Osteoblast (primary cell): ENCODE measurements around the gene CHPF. TPM values are rescaled to one million over a fixed set of nuclear protein-coding genes. Genes with fewer than 3 reads are reported as not detected.

Experiments
- DNase-seq: peaks from one replicate; pipeline ENCODE4 v3.0.0; 2011; ENCODE audit warnings: low spot score, mixed read lengths; ENCODE audit not compliant: insufficient read length; ENCODE audit errors: missing footprints
- H2AFZ ChIP-seq: 2 replicates; pipeline ENCODE4 v1.6.0; 2011; ENCODE audit warnings: mild to moderate bottlenecking, low read length
- H3K27ac ChIP-seq: 2 replicates; pipeline ENCODE4 v1.5.1; 2011; ENCODE audit warnings: mild to moderate bottlenecking, low read depth, low read length, moderate library complexity
- H3K27me3 ChIP-seq: 2 replicates; pipeline ENCODE4 v1.6.0; 2012; ENCODE audit warnings: mild to moderate bottlenecking, control low read depth, inconsistent platforms, low read length, moderate library complexity; ENCODE audit not compliant: insufficient read depth
- H3K36me3 ChIP-seq: 2 replicates; pipeline ENCODE4 v1.5.1; 2011; ENCODE audit warnings: mild to moderate bottlenecking, low read length, control low read depth, moderate library complexity; ENCODE audit not compliant: insufficient read depth
- H3K4me1 ChIP-seq: 2 replicates; pipeline ENCODE4 v1.5.1; 2011; ENCODE audit warnings: mild to moderate bottlenecking, low read length, control low read depth, moderate library complexity; ENCODE audit not compliant: insufficient read depth
- H3K4me2 ChIP-seq: 2 replicates; pipeline ENCODE4 v1.6.0; 2011; ENCODE audit warnings: mild to moderate bottlenecking, low read length; ENCODE audit not compliant: insufficient read depth
- H3K4me3 ChIP-seq: fragments of 200-600 bp; sonication (generic); 3 replicates; pipeline ENCODE4 v1.5.1; 2012; ENCODE audit warnings: mild to moderate bottlenecking, low read length, inconsistent platforms; ENCODE audit not compliant: insufficient read depth
- H3K79me2 ChIP-seq: 2 replicates; pipeline ENCODE4 v1.6.0; 2012; ENCODE audit warnings: mild to moderate bottlenecking, low read length, control low read depth, inconsistent platforms; ENCODE audit not compliant: insufficient read depth
- H3K9me3 ChIP-seq: 2 replicates; pipeline ENCODE4 v1.5.1; 2011; ENCODE audit warnings: low read depth, low read length, control low read depth
- H4K20me1 ChIP-seq: 2 replicates; pipeline ENCODE4 v1.6.0; 2012; ENCODE audit warnings: mild to moderate bottlenecking, low read length, control low read depth; ENCODE audit not compliant: insufficient read depth
- total RNA-seq: library from RNA; depleted of rRNA; stranded (reverse); fragments of >200 nt; gene quantifications from 2 replicates; pipeline ENCODE4 v1.2.3, GENCODE V29; 2012
- TF ChIP-seq, protein P1 (sequence below): IDR thresholded peaks from 2 replicates; pipeline ENCODE4 v1.5.1; 2011; ENCODE audit warnings: mild to moderate bottlenecking, low read depth, low read length, moderate library complexity; ENCODE audit errors: extremely low read depth

The CHPF gene
- total RNA-seq, 1 donor, result 192 TPM

DNA sequence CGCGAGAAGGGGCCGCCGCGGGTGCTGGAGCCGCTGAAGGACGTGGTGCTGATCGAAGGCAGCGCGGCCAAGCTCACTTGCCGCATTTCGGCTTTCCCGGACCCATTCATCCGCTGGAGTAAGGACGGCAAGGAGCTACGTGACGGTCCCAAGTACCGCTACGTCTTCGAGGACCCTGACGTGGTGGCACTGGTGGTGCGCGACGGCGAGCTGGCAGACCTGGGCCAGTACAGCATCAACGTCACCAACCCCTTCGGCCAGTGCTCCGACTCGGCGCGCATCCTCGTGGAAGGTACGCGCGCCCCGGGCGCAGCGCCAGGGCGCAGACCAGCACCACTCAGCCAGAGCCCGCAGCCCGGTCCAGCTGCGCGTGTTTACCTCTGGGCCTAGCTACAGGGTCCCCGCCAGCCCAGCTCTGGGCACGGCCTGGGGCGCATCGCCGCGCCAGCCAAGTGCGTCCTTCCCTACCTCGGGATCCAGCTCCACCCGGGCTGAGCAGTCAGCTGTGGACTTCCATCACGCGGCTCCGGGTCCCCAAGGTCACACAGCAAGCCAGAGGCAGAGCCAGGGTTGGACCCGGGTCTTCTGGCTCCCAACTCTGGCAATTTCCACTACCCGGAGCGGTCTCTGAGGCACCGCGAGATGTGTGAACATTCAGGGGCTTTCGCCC is 46.6 kb downstream of the CHPF start:
- H3K4me3 ChIP-seq, result peak overlapping the region; percentile 89
- no peak overlapping the region for H2AFZ ChIP-seq
- no peak for DNase-seq
- H3K9me3 ChIP-seq, result no peaks in the 10 kb centered on the region
- H3K4me1 ChIP-seq, result peaks cover 34% of the 10 kb centered on the region
- no peak overlapping the region for H3K27ac ChIP-seq
- H3K36me3 ChIP-seq, result peaks cover 11% of the 10 kb centered on the region
- peaks cover 30% of the 10 kb centered on the region for H3K79me2 ChIP-seq
- peaks cover 8% of the 10 kb centered on the region for H3K27me3 ChIP-seq
- peak overlapping the region; percentile 91 for H3K4me2 ChIP-seq
- H4K20me1 ChIP-seq, result peaks cover 15% of the 10 kb centered on the region
- TF ChIP-seq, protein P1, sequence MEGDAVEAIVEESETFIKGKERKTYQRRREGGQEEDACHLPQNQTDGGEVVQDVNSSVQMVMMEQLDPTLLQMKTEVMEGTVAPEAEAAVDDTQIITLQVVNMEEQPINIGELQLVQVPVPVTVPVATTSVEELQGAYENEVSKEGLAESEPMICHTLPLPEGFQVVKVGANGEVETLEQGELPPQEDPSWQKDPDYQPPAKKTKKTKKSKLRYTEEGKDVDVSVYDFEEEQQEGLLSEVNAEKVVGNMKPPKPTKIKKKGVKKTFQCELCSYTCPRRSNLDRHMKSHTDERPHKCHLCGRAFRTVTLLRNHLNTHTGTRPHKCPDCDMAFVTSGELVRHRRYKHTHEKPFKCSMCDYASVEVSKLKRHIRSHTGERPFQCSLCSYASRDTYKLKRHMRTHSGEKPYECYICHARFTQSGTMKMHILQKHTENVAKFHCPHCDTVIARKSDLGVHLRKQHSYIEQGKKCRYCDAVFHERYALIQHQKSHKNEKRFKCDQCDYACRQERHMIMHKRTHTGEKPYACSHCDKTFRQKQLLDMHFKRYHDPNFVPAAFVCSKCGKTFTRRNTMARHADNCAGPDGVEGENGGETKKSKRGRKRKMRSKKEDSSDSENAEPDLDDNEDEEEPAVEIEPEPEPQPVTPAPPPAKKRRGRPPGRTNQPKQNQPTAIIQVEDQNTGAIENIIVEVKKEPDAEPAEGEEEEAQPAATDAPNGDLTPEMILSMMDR, result no peak

DNA sequence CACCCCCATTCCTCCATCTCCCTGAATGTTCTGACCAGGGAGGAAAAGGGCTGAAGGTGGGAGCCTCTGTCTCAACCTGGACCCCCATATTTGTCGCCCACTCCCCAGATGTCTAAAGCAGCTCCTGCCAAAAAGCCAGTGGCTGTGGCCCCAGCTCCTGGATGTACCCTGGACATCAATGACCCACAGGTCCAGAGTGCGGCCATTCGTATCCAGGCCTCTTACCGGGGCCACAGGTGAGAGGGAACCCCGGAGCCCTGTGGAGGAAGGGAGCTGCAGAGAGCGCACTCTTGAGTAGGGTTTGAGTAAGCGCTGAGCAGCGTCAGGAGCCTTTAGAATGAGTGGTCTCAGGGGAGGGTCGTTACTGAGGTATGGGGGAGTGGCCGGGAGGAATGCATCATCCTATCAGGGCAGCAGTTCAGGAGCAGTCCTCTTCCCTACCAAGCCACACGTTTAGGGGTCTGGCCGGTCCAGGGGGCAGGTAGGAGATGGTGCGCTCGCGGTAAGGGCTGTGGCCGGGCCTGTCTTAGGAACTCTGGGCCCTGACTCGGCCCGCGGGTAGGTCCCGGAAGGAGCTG is 47.3 kb downstream of the CHPF start:
- Histone ChIP-seq H3K36me3 (peaks cover 6% of the 10 kb centered on the region), H3K4me3 (no peak overlapping the region), H3K4me1 (peaks cover 34% of the 10 kb centered on the region), H3K27me3 (peaks cover 8% of the 10 kb centered on the region), H3K9me3 (no peaks in the 10 kb centered on the region), H3K4me2 (no peak overlapping the region), H2AFZ (no peak overlapping the region), H4K20me1 (peaks cover 10% of the 10 kb centered on the region), H3K27ac (no peak overlapping the region), H3K79me2 (peaks cover 24% of the 10 kb centered on the region)
- DNase-seq, result no peak
- TF ChIP-seq, protein P1, result no peak

DNA sequence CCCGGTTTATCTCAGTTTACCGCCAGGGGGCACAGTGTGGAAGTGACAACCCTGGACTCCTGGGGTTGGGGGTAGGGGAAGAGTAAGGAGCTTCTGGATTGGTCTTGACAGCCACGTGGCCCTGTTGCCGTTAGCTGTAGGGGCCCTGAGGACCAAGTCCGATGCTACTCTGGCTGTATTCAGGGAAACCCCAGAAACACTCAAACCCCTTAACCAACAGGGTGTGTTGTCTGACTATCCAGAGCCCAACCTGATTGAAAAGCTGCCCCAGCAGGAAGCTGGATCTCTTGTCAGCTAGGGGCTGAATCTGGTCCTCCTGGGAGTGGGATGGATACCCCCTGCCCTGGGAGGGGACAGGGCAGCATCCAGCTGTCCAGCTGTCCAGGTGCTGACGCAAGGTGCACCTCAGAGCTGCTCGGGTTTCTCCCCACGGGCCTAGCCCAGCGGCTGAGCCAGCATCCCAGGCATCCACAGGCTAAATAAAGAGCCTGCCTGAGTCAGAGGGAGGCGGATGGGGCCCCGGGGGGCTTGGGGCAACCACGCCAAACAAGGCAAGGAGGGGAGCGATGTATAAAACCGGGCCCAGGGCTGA is 48.0 kb downstream of the CHPF start:
- TF ChIP-seq, protein P1, result peak; percentile 71
- H3K79me2 ChIP-seq, result peaks cover 19% of the 10 kb centered on the region
- DNase-seq, result peak; percentile 99
- H3K4me3 ChIP-seq, result no peak overlapping the region
- peaks cover 32% of the 10 kb centered on the region for H3K4me1 ChIP-seq
- peaks cover 5% of the 10 kb centered on the region for H4K20me1 ChIP-seq
- H2AFZ ChIP-seq, result no peak overlapping the region
- no peak overlapping the region for H3K27ac ChIP-seq
- no peak overlapping the region for H3K4me2 ChIP-seq
- H3K36me3 ChIP-seq, result peaks cover 7% of the 10 kb centered on the region
- H3K27me3 ChIP-seq, result peaks cover 8% of the 10 kb centered on the region
- H3K9me3 ChIP-seq, result no peaks in the 10 kb centered on the region

DNA sequence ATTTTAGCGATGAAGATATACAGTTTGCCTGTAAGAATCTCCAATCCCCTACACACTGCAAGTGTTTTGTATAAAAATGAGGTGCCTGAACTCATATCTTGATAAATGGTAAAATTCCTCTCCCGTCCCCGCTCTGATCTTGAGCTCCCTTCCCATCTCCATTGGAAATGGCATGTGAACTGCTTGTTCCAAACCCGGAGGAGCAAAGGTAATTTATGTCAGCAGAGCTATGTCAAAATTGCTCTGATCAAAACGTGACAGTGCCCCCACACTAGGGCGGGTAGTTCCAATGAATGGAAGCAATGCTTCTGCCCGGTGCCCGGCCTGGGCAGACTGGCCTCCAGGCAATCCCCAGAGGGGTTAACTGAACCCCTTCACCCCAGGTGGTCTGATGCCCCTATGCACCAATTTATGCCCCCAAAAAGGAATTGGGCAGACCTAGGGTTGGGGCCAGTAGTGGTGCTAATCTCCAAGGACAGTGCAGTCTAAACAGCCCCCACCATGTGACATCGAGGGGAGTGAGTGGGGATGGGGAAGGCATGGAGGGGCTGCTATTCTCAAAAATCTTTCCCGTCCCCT is 48.6 kb downstream of the CHPF start:
- Histone ChIP-seq H3K4me1 (peaks cover 26% of the 10 kb centered on the region), H3K4me2 (no peak overlapping the region), H3K27me3 (peaks cover 8% of the 10 kb centered on the region), H3K27ac (no peak overlapping the region), H2AFZ (no peak overlapping the region), H3K79me2 (peaks cover 14% of the 10 kb centered on the region), H4K20me1 (peaks cover 5% of the 10 kb centered on the region), H3K9me3 (no peaks in the 10 kb centered on the region), H3K36me3 (peaks cover 12% of the 10 kb centered on the region), H3K4me3 (no peak overlapping the region)
- no peak for DNase-seq
- TF ChIP-seq, protein P1, result no peak
